Body of pancreas (tissue), 4 donors: ENCODE data around the gene CACNA2D3.

Experiments
- CTCF ChIP-seq, 7 experiments: fragments of 450-650 bp in 4 of 7; fragments of 200-600 bp in 3 of 7; sonication (generic) in 3 of 7; IDR thresholded peaks; one replicate each; pipeline ENCODE4 v1.5.1; 2016 to 2019; ENCODE audit warnings: antibody characterized with exemption in 7 of 7
- POLR2A ChIP-seq, 3 donors: fragments of 450-650 bp; IDR thresholded peaks; one replicate each; pipeline ENCODE4 v1.6.1; 2016; ENCODE audit warnings: antibody characterized with exemption in 3 of 3, mild to moderate bottlenecking in 2 of 3

- no peak for TF ChIP-seq POLR2A (IDR thresholded peaks at IDR 0.05)
- TF ChIP-seq CTCF (IDR thresholded peaks at IDR 0.05): no peak
Observed at GRCh38 chr3:54127499-54128056, 5.2 kb downstream of the CACNA2D3 start.
